Measurements from ENCODE around the gene TMED9.

GRCh38 chr5:177601577-177602457 is 9.8 kb downstream of the TMED9 start:
- TF ChIP-seq CTCF (IDR thresholded peaks at IDR 0.05) (peak in 1 of 12 donors; percentile 7), POLR2A (IDR thresholded peaks at IDR 0.05) (no peak)

All from heart left ventricle (tissue), 13 donors.